HEK293 (cell line): Measurements from ENCODE around the gene BORCS5.

Experiments used
- CTCF ChIP-seq: fragments of 450-650 bp; formaldehyde crosslinking; IDR thresholded peaks from 2 replicates; pipeline ENCODE4 v1.5.1; 2016; ENCODE audit warnings: missing biosample characterization, missing genetic modification characterization
- OSR2 ChIP-seq: fragments of 450-650 bp; formaldehyde crosslinking; IDR thresholded peaks from 2 replicates; pipeline ENCODE4 v1.5.1; 2016; ENCODE audit warnings: missing biosample characterization, missing genetic modification characterization
- PATZ1 ChIP-seq: fragments of 450-650 bp; formaldehyde crosslinking; IDR thresholded peaks from 2 replicates; pipeline ENCODE4 v1.5.1; 2016; ENCODE audit warnings: missing biosample characterization, missing genetic modification characterization
- YY2 ChIP-seq: fragments of 450-650 bp; formaldehyde crosslinking; IDR thresholded peaks from 2 replicates; pipeline ENCODE4 v1.5.1; 2016; ENCODE audit warnings: missing biosample characterization, missing genetic modification characterization
- ZNF274 ChIP-seq, 2 experiments: fragments of 200-500 bp in 1 of 2; fragments of 450-650 bp in 1 of 2; sonication (Bioruptor generic) in 1 of 2; formaldehyde crosslinking in 1 of 2; IDR thresholded peaks; 2 replicates each; pipeline versions ENCODE4 v1.5.1 to v1.6.1; 2014 to 2016; ENCODE audit warnings: borderline replicate concordance in 1 of 2, inconsistent platforms in 1 of 2, low read length in 1 of 2, missing biosample characterization in 1 of 2, missing genetic modification characterization in 1 of 2
- ZNF324 ChIP-seq: fragments of 450-650 bp; formaldehyde crosslinking; IDR thresholded peaks from 2 replicates; pipeline ENCODE4 v1.5.1; 2016; ENCODE audit warnings: missing biosample characterization, missing genetic modification characterization

GRCh38 chr12:12400793-12401192, 43.9 kb downstream of the BORCS5 start:
- TF ChIP-seq OSR2 (no peak), YY2 (tag by site-specific recombination) (no peak), PATZ1 (no peak), CTCF (tag by site-specific recombination) (no peak), ZNF324 (tag by site-specific recombination) (no peak), ZNF274 (IDR thresholded peaks at IDR 0.05; ENCODE audit: low read length) (no peak), ZNF274 (tag by site-specific recombination; IDR thresholded peaks at IDR 0.05; ENCODE audit: borderline replicate concordance) (no peak)
